Stomach smooth muscle (tissue), 2 donors: Measurements from ENCODE around the gene NTN4.

Source experiments
- H3K27ac ChIP-seq: one replicate; pipeline ENCODE4 v1.7.0; 2013; ENCODE audit warnings: mild to moderate bottlenecking, low read length, inconsistent platforms
- H3K27me3 ChIP-seq, 2 donors: one replicate each; pipeline ENCODE4 v1.7.0; 2013; ENCODE audit warnings: low read length in 2 of 2; ENCODE audit not compliant: insufficient read depth in 2 of 2, control insufficient read depth in 1 of 2
- H3K36me3 ChIP-seq, 2 donors: one replicate each; pipeline ENCODE4 v1.7.0; 2013; ENCODE audit warnings: low read length in 2 of 2; ENCODE audit not compliant: control insufficient read depth in 2 of 2, insufficient read depth in 2 of 2
- H3K4me1 ChIP-seq: one replicate; pipeline ENCODE4 v1.7.0; 2013; ENCODE audit warnings: low read length; ENCODE audit not compliant: control insufficient read depth, insufficient read depth
- H3K4me3 ChIP-seq, 2 donors: one replicate each; pipeline ENCODE4 v1.7.0; 2013; ENCODE audit warnings: low read length in 2 of 2
- H3K9ac ChIP-seq, 2 donors: one replicate each; pipeline ENCODE4 v1.7.0; 2013; ENCODE audit warnings: low read length in 2 of 2, mild to moderate bottlenecking in 1 of 2
- H3K9me3 ChIP-seq, 2 donors: one replicate each; pipeline ENCODE4 v1.7.0; 2013; ENCODE audit warnings: low read length in 2 of 2; ENCODE audit not compliant: control insufficient read depth in 2 of 2
- donor health status: healthy.
- donor health status: Pancreatic carcinoma.

NTN4 gene

DNA sequence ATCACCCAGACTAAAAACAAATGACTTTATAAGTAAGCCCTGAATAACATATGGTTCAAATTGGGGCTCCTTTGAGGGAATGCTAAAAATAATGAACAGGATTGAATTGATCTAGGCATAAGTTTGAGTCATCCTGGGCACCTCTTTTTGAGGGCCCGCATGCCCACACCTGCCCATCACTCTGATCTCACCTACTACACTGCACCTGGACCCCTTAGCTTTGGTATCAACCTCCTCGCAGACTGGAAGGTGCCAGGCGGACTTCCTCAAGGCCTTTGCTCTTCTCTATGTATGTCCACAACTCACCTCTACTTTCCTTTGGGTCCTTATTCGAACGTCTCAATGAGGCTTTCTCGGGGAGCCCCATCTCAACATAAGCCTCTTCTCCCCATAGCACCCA lies 17.2 kb downstream of the NTN4 start:
- no peaks in the 10 kb centered on the region for H3K9me3 ChIP-seq
- no peaks in the 10 kb centered on the region for H3K36me3 ChIP-seq
- H3K4me3 ChIP-seq, result no peak overlapping the region
- no peak overlapping the region for H3K9ac ChIP-seq
- H3K27me3 ChIP-seq, result no peaks in the 10 kb centered on the region
- H3K27ac ChIP-seq, result no peak overlapping the region
- no peaks in the 10 kb centered on the region for H3K4me1 ChIP-seq

DNA sequence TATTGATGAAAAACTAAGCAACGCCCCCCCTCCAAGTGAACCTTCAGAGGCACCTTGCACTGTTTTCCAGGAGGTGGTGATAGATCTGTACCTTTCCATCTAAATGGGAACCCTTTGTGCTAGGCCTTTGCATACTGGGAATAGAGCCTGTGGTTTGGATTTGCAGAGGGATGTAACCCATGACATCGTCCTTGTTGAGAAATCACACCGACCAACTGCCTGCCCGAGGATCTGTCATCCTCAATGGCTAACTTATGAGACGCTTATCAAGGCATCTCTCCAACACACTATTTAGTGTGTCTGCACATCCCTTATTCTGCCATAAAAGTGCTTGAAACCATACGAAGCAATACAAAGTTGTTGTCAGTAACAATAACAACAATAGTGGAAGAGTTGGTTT lies 22.9 kb downstream of the NTN4 start:
- H3K27me3 ChIP-seq, result no peaks in the 10 kb centered on the region
- H3K4me3 ChIP-seq, result no peak overlapping the region
- H3K9me3 ChIP-seq, result no peaks in the 10 kb centered on the region
- peaks cover 2% of the 10 kb centered on the region for H3K4me1 ChIP-seq
- H3K9ac ChIP-seq, result no peak overlapping the region
- no peak overlapping the region for H3K27ac ChIP-seq
- H3K36me3 ChIP-seq, result peaks cover 0 to 5% of the 10 kb centered on the region in 2 donors

DNA sequence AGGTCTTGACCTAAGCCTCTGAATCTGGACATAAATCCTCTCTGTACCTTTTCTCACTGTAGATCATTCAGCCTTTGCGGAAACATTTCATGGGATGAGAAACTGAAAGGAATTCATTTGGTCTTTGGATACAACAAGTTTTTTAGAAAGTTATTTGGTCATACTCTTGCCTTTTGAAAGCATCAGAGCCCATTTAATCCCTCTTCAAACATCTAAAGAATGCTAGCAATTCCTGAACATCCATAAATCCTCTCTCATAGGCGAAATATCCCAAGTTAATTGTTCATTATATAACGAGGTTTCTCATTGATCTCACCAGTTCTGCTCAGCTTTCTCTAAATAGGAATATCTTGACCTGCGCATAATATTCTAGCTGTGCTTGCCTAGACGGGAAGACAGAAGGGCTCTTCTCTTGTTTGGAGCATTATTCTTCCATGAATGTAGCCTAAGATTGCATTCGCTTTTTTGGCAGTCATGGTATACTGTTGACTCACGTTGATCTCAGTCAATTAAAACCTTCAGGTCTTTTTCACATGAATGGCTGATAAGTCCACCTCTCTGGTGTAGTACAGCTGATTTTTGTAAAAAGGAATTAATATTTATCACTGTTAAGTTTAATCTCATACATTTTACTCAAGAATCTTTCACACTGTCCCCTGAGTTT lies 24.1 kb downstream of the NTN4 start:
- H3K36me3 ChIP-seq, result peaks cover 0 to 5% of the 10 kb centered on the region in 2 donors

DNA sequence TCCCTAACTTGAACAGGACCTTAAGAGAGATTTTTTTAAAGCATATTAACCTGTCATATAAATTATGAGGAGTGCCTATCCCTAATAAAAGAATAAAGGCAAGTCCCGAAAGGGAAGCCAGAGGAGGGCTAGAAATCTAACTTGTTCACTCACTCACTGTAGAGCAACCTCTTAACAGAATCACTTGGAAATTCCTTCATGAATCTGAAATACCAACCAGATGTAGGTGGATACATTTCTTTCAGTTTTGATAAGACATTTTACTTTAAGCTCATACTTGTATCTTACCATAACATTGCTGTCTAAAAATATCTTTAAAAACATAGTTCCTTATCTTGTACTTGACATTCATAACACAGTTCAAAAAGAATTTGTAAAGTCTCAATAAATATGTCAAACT lies 25.7 kb downstream of the NTN4 start:
- peaks cover 0 to 5% of the 10 kb centered on the region in 2 donors for H3K36me3 ChIP-seq
- H3K27me3 ChIP-seq, result no peaks in the 10 kb centered on the region
- H3K9me3 ChIP-seq, result no peaks in the 10 kb centered on the region
- H3K9ac ChIP-seq, result no peak overlapping the region
- no peak overlapping the region for H3K27ac ChIP-seq
- H3K4me1 ChIP-seq, result peaks cover 2% of the 10 kb centered on the region
- no peak overlapping the region for H3K4me3 ChIP-seq

More for the DNA sequence above, 24.1 kb downstream of the NTN4 start:
- no peaks in the 10 kb centered on the region for H3K27me3 ChIP-seq
- H3K27ac ChIP-seq, result no peak overlapping the region
- peaks cover 2% of the 10 kb centered on the region for H3K4me1 ChIP-seq
- no peak overlapping the region for H3K4me3 ChIP-seq
- no peaks in the 10 kb centered on the region for H3K9me3 ChIP-seq
- H3K9ac ChIP-seq, result no peak overlapping the region

DNA sequence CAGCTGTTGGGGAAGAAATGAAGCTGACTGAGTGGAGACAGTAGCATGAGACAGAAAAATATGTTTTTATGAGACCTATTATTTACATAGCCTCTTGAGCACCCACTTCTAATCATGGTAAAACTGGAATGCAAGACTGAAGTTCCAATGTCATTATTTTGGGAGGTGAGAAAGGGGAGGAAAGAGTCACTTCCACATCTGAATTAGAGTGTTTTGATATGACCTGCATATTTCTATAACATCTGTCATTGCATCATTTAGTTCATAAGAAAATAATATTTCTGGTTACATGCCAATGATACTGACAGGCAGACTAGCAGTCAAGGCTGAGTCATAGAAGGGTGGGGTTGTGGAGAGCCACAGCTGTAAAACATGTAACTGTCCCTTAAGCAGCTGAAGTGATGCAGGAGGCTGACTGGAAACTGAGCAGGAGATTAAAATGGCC lies 26.7 kb downstream of the NTN4 start:
- H3K36me3 ChIP-seq, result peaks cover 0 to 5% of the 10 kb centered on the region in 2 donors
- peaks cover 2% of the 10 kb centered on the region for H3K4me1 ChIP-seq
- no peak overlapping the region for H3K27ac ChIP-seq
- H3K9me3 ChIP-seq, result no peaks in the 10 kb centered on the region
- no peak overlapping the region for H3K9ac ChIP-seq
- H3K27me3 ChIP-seq, result no peaks in the 10 kb centered on the region
- H3K4me3 ChIP-seq, result no peak overlapping the region

DNA sequence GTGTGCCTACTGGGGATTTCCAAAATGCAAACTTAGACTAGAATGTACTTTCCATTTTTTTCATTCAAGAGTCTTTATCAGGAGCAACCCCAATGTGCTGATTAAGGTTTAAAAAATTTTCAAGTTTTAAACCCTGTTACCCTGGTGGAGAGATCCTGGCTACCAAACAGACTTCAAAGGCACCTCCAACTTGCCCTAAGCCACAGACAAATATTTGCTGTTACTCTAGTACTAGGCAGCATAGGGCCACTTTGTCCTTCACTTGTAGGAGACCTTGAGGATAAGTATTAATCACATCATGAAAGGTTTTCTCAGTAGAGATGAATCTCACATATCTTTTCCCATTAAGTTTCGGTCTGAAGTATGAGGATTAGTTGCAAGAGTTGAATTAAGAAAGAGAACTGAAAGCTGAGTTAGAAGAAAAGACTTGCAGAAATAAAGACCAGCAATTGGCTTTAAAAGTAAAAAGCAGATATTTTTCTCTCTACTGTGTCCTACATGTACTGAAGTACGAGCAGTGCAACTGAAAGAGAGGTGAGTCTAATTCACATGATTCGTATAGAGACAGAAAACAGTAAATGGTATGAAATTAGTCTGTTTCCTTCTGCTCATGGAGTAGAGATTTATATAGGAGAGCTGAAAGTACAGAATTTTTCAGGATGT lies 28.3 kb downstream of the NTN4 start:
- H3K9me3 ChIP-seq, result peaks cover 0 to 3% of the 10 kb centered on the region in 2 donors
- H3K36me3 ChIP-seq, result peaks cover 0 to 5% of the 10 kb centered on the region in 2 donors
- H3K4me3 ChIP-seq, result no peak overlapping the region
- no peak overlapping the region for H3K9ac ChIP-seq
- H3K4me1 ChIP-seq, result peaks cover 2% of the 10 kb centered on the region
- H3K27me3 ChIP-seq, result no peaks in the 10 kb centered on the region
- no peak overlapping the region for H3K27ac ChIP-seq

DNA sequence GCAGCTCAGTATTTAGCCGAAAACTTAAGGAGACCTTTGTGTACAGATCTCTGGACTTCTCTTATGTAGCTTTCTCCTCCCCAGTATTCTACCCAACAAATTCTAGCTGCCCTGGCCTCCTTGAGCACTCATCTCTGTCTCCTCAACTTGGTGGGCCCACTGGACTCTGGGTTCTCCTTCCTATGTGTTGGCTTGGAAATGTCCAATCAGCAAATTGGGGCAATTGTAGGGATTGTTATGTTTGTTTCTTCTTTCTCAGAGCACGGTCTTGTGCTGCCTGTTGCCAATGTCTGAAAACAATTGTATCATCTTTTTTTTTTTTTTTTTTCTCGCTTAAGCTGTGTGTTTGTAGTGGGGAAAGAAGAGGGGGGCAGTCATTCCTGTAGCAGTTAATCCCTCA lies 30.2 kb downstream of the NTN4 start:
- H3K9me3 ChIP-seq, result peaks cover 0 to 3% of the 10 kb centered on the region in 2 donors
- H3K27ac ChIP-seq, result no peak overlapping the region
- no peaks in the 10 kb centered on the region for H3K36me3 ChIP-seq
- H3K4me1 ChIP-seq, result peaks cover 2% of the 10 kb centered on the region
- no peaks in the 10 kb centered on the region for H3K27me3 ChIP-seq
- no peak overlapping the region for H3K4me3 ChIP-seq
- no peak overlapping the region for H3K9ac ChIP-seq

DNA sequence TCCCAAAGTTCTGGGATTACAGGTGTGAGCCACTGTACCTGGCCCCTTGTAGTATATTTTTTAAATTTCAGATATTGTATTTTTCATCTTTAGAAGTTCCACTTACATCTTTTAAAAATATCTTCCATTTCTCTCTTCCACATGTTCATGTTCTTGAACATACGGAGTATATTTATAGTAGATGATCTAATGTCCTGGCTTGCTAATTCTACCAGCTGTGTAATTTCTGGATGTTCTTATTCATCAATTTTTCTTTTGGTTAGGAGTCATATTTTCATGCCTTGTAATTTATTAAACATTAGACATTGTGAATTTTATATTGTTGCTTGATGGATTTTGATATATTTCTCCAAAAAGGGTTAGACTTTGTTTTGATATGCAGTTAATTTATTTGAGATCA lies 30.8 kb downstream of the NTN4 start:
- H3K27ac ChIP-seq, result no peak overlapping the region
- no peak overlapping the region for H3K4me3 ChIP-seq
- H3K36me3 ChIP-seq, result no peaks in the 10 kb centered on the region
- peaks cover 2% of the 10 kb centered on the region for H3K4me1 ChIP-seq
- no peak overlapping the region for H3K9ac ChIP-seq
- no peaks in the 10 kb centered on the region for H3K27me3 ChIP-seq
- H3K9me3 ChIP-seq, result peaks cover 0 to 3% of the 10 kb centered on the region in 2 donors

DNA sequence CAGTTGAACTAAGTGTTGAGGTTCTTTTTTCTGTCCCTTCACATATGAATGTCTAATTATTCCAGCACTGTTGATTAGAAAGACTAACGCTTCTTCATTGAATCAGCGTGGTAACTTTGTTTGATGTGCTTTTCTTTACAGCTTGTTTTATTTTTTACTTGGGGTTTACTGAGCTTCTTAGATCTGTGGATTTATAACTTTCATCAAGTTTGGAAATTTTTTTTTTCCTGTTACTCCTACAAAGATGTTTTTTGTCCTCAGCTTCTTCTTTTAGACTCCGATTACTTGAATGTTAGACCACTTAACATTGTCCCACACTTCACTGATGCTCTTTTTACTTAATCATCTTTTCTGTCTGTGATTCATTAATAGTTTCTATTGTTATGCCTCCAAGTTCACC lies 31.5 kb downstream of the NTN4 start:
- Histone ChIP-seq H3K4me1 (peaks cover under 1% of the 10 kb centered on the region), H3K27ac (no peak overlapping the region), H3K9ac (no peak overlapping the region), H3K27me3 (no peaks in the 10 kb centered on the region), H3K9me3 (peaks cover 0 to 3% of the 10 kb centered on the region in 2 donors), H3K36me3 (no peaks in the 10 kb centered on the region), H3K4me3 (no peak overlapping the region)

DNA sequence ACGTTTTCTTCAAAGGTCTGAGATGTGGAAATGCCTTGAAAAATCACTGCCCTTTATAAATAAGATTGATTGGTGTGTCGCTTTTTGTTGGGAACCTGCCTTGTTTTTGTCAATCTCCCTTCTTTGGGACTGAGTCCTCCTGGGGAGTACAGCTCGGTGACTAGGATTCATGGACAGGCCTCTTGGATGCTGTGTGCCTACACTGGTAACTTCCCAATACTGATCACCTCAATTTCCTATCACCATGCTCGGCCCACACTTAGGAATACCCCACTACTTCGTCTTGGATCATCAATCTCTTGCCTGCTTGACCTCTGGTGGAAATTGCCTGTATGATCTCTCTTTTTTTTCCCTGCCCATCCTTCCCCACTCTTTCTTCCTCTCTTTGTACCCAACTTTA lies 34.2 kb downstream of the NTN4 start:
- no peaks in the 10 kb centered on the region for H3K4me1 ChIP-seq
- H3K27ac ChIP-seq, result no peak overlapping the region
- H3K36me3 ChIP-seq, result no peaks in the 10 kb centered on the region
- H3K9me3 ChIP-seq, result peaks cover 0 to 3% of the 10 kb centered on the region in 2 donors
- no peak overlapping the region for H3K4me3 ChIP-seq
- no peaks in the 10 kb centered on the region for H3K27me3 ChIP-seq
- H3K9ac ChIP-seq, result no peak overlapping the region

DNA sequence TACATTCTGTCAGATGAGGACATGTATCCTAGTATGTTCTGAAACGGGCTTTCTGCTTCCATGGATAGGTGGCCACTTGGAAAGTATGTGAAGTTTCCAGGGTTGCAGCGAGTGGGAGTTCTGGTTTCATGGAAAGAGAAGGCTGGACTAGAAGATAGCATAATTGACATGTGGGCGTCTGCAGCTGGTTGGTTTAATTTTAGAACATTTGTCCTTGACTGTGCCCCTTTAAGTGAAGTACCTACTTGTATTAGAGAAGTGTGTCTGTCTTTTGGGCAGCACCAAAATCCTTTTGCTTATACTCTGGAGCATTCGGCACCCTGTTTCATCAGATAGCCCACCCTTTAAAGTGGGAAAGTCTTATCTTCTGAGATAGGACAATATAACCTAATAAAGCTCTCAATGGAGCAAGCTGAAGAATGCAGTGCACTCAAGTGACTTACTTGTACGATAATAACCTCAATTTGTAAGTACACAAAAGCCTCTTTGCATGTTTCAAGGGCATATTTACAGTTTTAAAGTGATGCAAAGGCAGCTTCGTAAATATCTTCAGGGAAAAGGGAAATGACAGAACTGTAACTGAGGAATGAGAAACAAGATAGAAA lies 35.2 kb downstream of the NTN4 start:
- peaks cover 0 to 3% of the 10 kb centered on the region in 2 donors for H3K9me3 ChIP-seq
- H3K4me1 ChIP-seq, result no peaks in the 10 kb centered on the region
- H3K27ac ChIP-seq, result no peak overlapping the region
- no peak overlapping the region for H3K4me3 ChIP-seq
- H3K36me3 ChIP-seq, result no peaks in the 10 kb centered on the region
- no peaks in the 10 kb centered on the region for H3K27me3 ChIP-seq
- H3K9ac ChIP-seq, result no peak overlapping the region
